Hepatocyte (in vitro differentiated cells): ENCODE measurements around the gene FAM120B. TPM values are rescaled to one million over a fixed set of nuclear protein-coding genes. Genes with fewer than 3 reads are reported as not detected.

Experiments used
- DNase-seq: peaks from one replicate; pipeline ENCODE4 v3.0.0-alpha.2; 2016; ENCODE audit warnings: low spot score
- H2AFZ ChIP-seq: fragments of 200-600 bp; sonication (generic); 2 replicates; pipeline ENCODE4 v1.6.0; 2016; ENCODE audit warnings: antibody characterized with exemption, mild to moderate bottlenecking
- H3K27ac ChIP-seq: fragments of 200-600 bp; sonication (generic); 2 replicates; pipeline ENCODE4 v1.5.1; 2016; ENCODE audit warnings: mild to moderate bottlenecking
- H3K27me3 ChIP-seq: fragments of 200-600 bp; sonication (generic); 2 replicates; pipeline ENCODE4 v1.6.1; 2016
- H3K36me3 ChIP-seq: fragments of 200-600 bp; sonication (generic); replicated peaks from 2 replicates; pipeline ENCODE4 v1.5.1; 2016; ENCODE audit warnings: low read depth; ENCODE audit not compliant: insufficient read depth
- H3K4me1 ChIP-seq: fragments of 200-600 bp; sonication (generic); 2 replicates; pipeline ENCODE4 v1.5.1; 2016; ENCODE audit warnings: mild to moderate bottlenecking, moderate library complexity; ENCODE audit not compliant: insufficient read depth
- H3K4me2 ChIP-seq: fragments of 200-600 bp; sonication (generic); 2 replicates; pipeline ENCODE4 v1.6.0; 2016
- H3K4me3 ChIP-seq: fragments of 200-600 bp; sonication (generic); 2 replicates; pipeline ENCODE4 v1.5.1; 2016; ENCODE audit warnings: mild to moderate bottlenecking
- H3K79me2 ChIP-seq: fragments of 200-600 bp; sonication (generic); 2 replicates; pipeline ENCODE4 v1.6.0; 2017; ENCODE audit warnings: mild to moderate bottlenecking
- H3K9me2 ChIP-seq: fragments of 200-600 bp; sonication (generic); replicated peaks from 2 replicates; pipeline ENCODE4 v1.6.0; 2017; ENCODE audit warnings: mild to moderate bottlenecking; ENCODE audit not compliant: insufficient read depth
- H3K9me3 ChIP-seq: fragments of 200-600 bp; sonication (generic); 2 replicates; pipeline ENCODE4 v1.5.1; 2016; ENCODE audit warnings: low read depth, mild to moderate bottlenecking
- H4K20me1 ChIP-seq: fragments of 200-600 bp; sonication (generic); 2 replicates; pipeline ENCODE4 v1.6.0; 2016; ENCODE audit warnings: mild to moderate bottlenecking; ENCODE audit not compliant: insufficient read depth, poor library complexity, severe bottlenecking
- CTCF ChIP-seq: fragments of 200-600 bp; sonication (generic); IDR thresholded peaks from 2 replicates; pipeline ENCODE4 v1.5.1; 2016; ENCODE audit warnings: antibody characterized with exemption, mild to moderate bottlenecking; ENCODE audit not compliant: poor library complexity
- EZH2 ChIP-seq: fragments of 200-600 bp; sonication (generic); IDR thresholded peaks from 2 replicates; pipeline ENCODE4 v1.6.1; 2016; ENCODE audit warnings: antibody characterized with exemption, mild to moderate bottlenecking, borderline replicate concordance
- EZH2phosphoT487 ChIP-seq: fragments of 200-600 bp; sonication (generic); IDR thresholded peaks from one replicate; pipeline ENCODE4 v1.6.1; 2018; ENCODE audit warnings: antibody characterized with exemption, mild to moderate bottlenecking, low read depth, moderate library complexity; ENCODE audit not compliant: unreplicated experiment, severe bottlenecking
- WGBS: methylation state at CpG from one replicate; pipeline ENCODE4 v1.1.6; 2016; ENCODE audit warnings: low lambda C conversion rate; ENCODE audit errors: missing lambda C conversion rate; 5-methylcytosine and 5-hydroxymethylcytosine counted together
- polyA plus RNA-seq: library from polyadenylated mRNA; unstranded; fragments of >200 nt; fragmentation: Nextera tagmentation; extraction: Ambion mirVana; gene quantifications from 2 replicates; pipeline ENCODE4 v1.2.1, GENCODE V29; 2016
- total RNA-seq: library from RNA; depleted of rRNA; stranded (reverse); fragments of >200 nt; gene quantifications from 2 replicates; pipeline ENCODE4 v1.2.3, GENCODE V29; 2014

FAM120B gene
- total and polyA plus RNA-seq, 2 experiments from 2014 or later = 16.0 to 25.8 TPM

GRCh38 chr6:170417881-170418280 lies 111.3 kb downstream of the FAM120B start:
- 94% methylated on average over 9 of the region's 9 CpGs for WGBS
- no peak for DNase-seq
- Histone ChIP-seq H2AFZ (no peak overlapping the region), H3K27ac (no peak overlapping the region), H3K9me3 (no peaks in the 10 kb centered on the region), H3K36me3 (no peaks in the 10 kb centered on the region), H3K4me2 (no peak overlapping the region), H3K4me1 (no peaks in the 10 kb centered on the region), H4K20me1 (no peaks in the 10 kb centered on the region), H3K27me3 (no peaks in the 10 kb centered on the region), H3K4me3 (no peak overlapping the region), H3K79me2 (no peaks in the 10 kb centered on the region), H3K9me2 (no peaks in the 10 kb centered on the region)
- TF ChIP-seq EZH2phosphoT487 (no peak), CTCF (no peak), EZH2 (no peak)

- 61% methylated on average over 7 of the region's 7 CpGs for WGBS
- Histone ChIP-seq H3K9me3 (no peaks in the 10 kb centered on the region), H3K79me2 (no peaks in the 10 kb centered on the region), H3K27me3 (no peaks in the 10 kb centered on the region), H3K27ac (no peak overlapping the region), H2AFZ (no peak overlapping the region), H3K4me1 (no peaks in the 10 kb centered on the region), H3K4me2 (no peak overlapping the region), H4K20me1 (no peaks in the 10 kb centered on the region), H3K36me3 (no peaks in the 10 kb centered on the region), H3K4me3 (no peak overlapping the region), H3K9me2 (no peaks in the 10 kb centered on the region)
- TF ChIP-seq CTCF (no peak), EZH2 (no peak), EZH2phosphoT487 (no peak)
- DNase-seq = no peak
Observed at GRCh38 chr6:170420283-170420682, 113.7 kb downstream of the FAM120B start.

GRCh38 chr6:170420791-170421776 lies 114.5 kb downstream of the FAM120B start:
- Histone ChIP-seq H3K79me2 (no peaks in the 10 kb centered on the region), H2AFZ (no peak overlapping the region), H3K9me2 (no peaks in the 10 kb centered on the region), H4K20me1 (no peaks in the 10 kb centered on the region), H3K9me3 (no peaks in the 10 kb centered on the region), H3K4me2 (no peak overlapping the region), H3K4me3 (no peak overlapping the region), H3K27ac (no peak overlapping the region), H3K36me3 (no peaks in the 10 kb centered on the region), H3K4me1 (no peaks in the 10 kb centered on the region), H3K27me3 (no peaks in the 10 kb centered on the region)
- no peak for DNase-seq
- TF ChIP-seq EZH2 (no peak), CTCF (no peak)
- 91% methylated on average over 30 of the region's 70 CpGs for WGBS
